Testis (tissue), 2 donors: Measurements from ENCODE around the gene SUPT3H.

ENCODE experiments used
- CTCF ChIP-seq, 3 experiments: fragments of 450-650 bp in 2 of 3; fragments of 200-600 bp in 1 of 3; sonication (generic) in 1 of 3; IDR thresholded peaks; one replicate each; pipeline ENCODE4 v1.5.1; 2016 to 2019; ENCODE audit warnings: antibody characterized with exemption in 3 of 3, mild to moderate bottlenecking in 2 of 3, moderate library complexity in 1 of 3
- POLR2A ChIP-seq: fragments of 450-650 bp; IDR thresholded peaks from one replicate; pipeline ENCODE4 v1.6.1; 2017; ENCODE audit warnings: antibody characterized with exemption, mild to moderate bottlenecking, moderate library complexity

- TF ChIP-seq POLR2A (no peak), CTCF (IDR thresholded peaks at IDR 0.05) (no peak)
Measured at GRCh38 chr6:45148278-45148677, 229.5 kb downstream of the SUPT3H start.
